ENCODE data around the gene TRPC4.

Gene TRPC4
- 0 reads per million in 2 experiments for total RNA-seq

DNA sequence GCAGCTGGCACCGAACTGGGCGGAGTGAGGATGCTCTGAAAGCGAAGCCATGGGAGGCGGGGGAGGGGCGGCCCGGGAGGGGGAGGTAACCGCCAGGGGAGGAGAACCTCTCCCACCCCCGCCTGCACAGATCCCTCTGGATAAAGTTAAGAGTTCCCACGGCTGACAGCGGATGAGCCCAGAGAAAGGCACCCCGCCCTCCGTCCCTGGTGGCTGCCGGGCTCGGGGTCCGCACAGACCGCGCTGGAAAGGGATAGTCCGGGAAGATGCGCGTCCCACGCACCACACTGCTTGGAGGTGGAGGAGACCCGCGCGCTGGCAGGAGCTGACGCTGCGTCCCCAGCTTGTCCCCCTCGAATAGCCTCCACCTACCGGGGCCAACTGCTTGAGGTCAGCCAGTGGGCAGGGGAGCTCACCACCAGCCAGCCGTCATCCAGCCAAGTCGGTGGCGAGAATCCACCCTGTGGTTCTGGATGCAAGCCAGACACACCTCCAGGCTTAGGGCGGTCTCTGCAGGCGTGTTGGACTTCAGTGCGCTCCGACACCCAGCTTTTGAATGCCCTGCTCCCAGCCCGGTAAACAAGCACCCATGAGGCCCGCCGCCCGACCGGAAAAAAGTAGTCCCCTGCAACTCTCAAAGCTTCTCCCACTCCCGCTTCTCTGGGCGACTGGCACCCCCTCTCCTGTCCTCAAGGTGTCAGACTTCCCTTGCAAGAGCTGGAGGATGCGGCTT lies at the start of gene TRPC4:
Gene TRPC4, minus strand, starts transcription at position 17 of the 733 bp plus-strand sequence. CDS start 86,439 bp downstream, outside the sequence.
- no peak for DNase-seq (ENCODE audit: low read depth)

DNA sequence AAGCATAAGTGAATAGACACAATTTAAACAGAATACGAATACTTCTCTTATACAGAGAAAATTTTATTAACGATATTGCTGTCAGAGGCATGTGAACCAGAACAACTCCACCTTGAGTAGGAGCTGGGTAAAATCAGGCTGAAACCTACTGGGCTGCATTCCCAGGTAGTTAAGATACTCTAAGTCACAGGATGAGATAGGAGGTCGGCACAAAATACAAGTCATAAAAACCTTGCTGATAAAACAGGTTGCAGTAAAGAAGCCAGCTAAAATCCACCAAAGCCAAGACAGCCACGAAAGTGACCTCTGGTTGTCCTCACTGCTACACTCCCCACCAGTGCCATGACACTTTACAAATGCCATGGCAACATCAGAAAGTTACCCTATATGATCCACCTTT lies 49.2 kb upstream of the TRPC4 start:
- no peak for DNase-seq (ENCODE audit: low read depth)

DNA sequence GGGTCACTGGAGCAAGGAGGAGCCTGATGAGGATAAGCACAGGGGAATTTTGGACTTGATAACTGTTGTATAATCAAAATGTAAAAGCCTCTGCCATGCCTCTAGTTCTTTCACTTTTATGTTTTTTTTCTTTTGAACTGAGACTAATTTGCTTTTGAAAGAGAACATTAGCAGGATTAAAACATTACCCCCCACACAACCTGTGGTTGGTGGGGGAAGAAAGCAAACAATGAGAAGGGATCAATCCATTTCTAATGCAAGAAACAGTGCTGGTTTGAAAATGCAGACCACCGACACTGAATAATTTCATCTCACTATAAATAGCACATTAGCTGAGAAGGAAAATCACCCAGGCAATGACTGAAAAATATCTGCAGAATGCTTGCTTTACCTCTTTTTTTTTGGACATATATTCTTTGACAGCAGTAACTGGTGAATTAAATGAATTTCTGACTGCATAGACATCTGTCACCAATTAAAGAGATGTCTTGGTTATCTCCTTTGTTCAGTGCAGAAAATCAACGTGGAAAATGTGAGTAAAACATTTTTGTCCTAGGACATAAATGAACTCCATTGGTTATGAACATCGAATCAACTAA lies 48.6 kb upstream of the TRPC4 start:
- DNase-seq (ENCODE audit: low read depth) = no peak

DNA sequence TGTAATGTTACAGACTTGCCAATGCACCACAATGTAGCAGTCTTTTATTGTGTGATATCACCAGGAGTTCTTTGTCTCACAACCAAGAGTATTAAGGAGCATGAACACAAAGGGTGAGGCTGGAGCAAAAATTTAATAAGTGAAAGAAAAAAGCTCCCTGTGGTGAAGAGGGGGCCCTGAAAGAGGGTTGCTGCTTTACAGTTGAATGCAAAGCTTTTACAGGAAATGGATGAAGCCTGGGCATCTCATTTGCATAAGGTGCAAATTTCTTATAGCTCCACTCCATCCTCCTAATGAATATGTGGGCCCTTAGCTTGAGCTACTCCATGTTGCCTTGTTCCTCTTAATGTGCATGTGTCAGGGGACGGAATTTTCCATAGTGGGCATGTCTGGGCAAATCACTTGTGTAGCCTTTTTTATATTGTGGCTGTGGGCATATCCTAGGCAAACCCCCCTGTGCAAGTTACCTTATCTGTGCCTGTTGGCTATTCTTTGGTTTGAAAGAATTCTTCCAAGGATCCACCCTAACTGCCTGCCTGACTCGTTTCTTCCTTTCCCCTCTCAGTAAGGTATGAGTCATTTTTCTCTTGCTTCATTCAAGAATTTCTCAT lies 45.3 kb upstream of the TRPC4 start:
- no peak for DNase-seq (ENCODE audit: low read depth)

GRCh38 chr13:37910790-37911189 lies 41.2 kb upstream of the TRPC4 start:
- no peak for DNase-seq (ENCODE audit: low read depth)

DNA sequence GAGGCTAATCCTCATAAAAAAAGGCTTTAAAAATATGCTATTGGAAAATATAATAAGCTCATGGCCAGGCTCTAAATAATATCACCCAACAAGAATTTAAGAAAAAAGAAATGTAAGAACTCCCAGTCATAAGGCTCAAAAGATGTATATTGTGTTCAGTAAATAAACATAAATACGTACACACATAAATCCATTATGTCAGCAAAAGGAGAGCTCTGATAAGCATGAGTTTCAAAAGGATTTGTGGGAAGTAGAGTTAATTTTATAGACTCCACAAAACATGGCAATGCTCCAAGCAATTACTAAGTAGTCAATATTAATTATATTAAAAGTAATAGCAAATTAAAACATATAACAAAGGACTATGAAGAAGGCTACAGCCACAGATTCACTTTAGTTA lies 37.3 kb upstream of the TRPC4 start:
- DNase-seq (ENCODE audit: low read depth) = no peak

DNA sequence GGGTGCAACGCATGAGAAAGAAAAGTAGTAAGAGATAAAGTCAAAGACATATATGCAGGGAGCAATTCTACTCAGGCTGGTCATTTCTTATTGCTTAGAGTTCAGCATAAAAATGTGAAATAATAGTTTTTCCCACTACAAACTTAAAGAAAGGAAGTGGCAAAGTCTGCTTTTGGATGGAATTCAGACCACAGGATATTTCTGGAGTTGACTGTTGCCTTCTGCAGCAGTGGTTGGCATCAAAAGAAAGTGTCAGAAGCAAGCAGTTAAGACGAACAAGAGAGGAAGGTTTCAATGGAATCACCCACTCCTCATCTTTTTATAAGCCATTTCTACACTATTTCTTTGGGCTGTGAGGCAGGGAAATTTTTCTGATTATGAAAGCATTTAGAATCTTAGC lies 36.2 kb upstream of the TRPC4 start:
- DNase-seq (ENCODE audit: low read depth) = no peak

- no peak for DNase-seq (ENCODE audit: low read depth)
Observed at GRCh38 chr13:37899753-37900152, 30.2 kb upstream of the TRPC4 start.

DNA sequence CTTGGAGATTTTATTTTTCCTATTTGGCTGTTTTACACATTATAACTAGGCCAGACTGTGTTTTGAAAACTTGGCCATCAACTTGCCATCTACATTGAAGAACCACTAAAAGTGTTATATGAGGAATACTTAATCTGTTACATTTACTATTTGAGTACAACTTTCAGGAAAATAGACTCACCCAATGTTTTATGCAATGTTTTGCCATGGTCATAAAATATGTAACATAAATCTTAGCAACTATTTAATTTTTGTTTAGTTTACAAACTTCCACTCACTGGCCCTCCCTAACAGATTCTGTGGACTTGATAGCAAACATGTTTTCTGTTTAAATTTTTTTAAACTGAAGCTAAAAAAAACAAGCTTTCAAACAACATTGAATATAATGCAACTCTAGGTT lies 23.7 kb upstream of the TRPC4 start:
- DNase-seq (ENCODE audit: low read depth) = no peak

DNA sequence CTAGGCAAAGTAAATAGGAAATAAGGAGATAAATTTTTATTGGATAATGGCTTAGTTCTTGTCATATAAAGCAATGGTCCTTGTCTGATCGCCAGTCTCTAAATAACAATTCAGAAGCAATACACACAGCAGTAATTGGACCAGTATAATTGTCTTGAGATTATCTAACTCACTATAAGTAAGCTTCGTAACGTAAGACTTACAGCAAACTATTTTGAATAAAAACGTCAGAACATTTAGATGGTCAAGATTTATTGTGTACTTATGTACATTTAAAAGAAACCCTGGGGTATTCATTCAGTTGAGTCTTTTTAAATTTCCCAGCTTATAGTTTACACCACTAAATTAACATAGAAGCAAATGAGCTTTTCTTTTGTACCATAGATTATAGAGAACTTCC lies 20.2 kb upstream of the TRPC4 start:
- no peak for DNase-seq (ENCODE audit: low read depth)

DNA sequence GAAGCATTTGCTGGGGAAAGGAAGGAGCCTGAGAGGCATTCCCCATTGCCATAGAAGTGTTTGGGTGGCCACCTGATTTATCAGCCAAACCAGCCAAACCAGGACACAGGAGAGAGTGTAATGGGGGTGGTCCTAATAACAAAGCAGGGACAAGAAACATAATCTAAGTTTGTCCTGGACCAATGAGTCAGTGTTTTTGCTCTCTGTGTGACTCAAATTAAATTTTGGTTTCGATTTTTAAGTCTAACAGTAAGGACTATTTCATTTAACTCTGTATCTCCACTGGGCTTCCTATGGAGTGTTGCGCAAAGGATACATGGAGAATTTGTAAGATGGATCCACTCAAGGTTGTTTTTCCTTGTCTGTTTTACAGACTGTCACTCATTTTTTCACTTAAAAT lies 19.5 kb upstream of the TRPC4 start:
- no peak for DNase-seq (ENCODE audit: low read depth)

DNA sequence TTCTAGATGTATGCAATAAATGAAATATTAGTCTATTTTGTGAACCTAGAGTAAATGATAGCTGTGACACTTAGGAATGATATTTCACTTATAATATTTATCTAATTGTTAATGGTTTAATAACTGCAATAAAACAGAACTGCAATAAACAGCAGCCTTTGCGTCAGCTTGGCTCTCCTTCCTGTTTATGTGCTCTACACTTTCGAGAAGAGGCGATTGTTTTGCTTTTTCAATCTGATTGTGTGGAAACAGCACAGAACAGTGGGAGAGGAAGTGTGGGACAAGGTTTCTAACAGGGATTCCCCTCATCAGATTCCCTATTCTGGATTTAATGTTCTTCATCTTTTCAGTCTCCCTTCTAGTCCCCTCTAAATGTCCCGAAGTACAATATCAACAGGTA lies 17.3 kb upstream of the TRPC4 start:
- DNase-seq (ENCODE audit: low read depth) = no peak

DNA sequence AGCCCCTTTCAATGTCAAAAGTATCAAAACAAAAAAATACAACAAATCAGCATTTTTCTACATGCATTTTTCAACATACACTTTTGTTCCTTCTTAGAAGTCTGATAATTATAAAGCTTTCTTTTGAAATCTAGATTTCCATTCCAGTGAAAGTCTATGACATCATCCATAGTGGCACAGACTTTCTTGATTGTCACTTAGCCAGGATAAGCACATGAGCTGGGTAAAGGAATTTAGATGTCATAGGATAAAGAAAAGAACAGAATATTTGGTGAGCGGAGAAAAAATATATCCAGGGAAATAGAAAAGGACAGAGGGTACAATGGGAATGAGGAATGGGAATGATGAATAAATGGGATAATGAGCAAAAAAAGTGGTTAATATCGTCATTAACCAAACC lies 15.1 kb upstream of the TRPC4 start:
- no peak for DNase-seq (ENCODE audit: low read depth)

GRCh38 chr13:37884026-37884425 lies 14.5 kb upstream of the TRPC4 start:
- no peak for DNase-seq (ENCODE audit: low read depth)

DNA sequence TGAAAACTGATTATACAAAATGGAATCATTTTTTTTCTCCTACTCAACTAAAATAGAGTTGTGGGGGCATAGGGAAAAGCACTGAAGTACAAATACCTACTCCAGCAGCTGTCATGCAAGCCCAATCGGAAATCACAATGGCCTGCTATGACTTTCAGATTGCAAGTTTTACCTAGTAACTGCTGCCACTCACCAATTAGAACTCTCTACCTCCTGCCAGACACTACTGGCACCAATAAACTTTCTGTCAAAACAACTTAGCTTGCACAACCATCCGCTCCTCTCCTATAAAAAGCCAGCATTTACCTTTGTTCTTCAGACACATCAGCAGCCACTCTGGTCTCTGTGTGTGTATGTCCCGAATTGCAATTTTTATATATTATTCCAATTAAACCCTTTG lies 9.3 kb upstream of the TRPC4 start:
- no peak for DNase-seq (ENCODE audit: low read depth)

- DNase-seq (ENCODE audit: low read depth) = no peak
Observed at GRCh38 chr13:37878496-37878895, 8.9 kb upstream of the TRPC4 start.

DNA sequence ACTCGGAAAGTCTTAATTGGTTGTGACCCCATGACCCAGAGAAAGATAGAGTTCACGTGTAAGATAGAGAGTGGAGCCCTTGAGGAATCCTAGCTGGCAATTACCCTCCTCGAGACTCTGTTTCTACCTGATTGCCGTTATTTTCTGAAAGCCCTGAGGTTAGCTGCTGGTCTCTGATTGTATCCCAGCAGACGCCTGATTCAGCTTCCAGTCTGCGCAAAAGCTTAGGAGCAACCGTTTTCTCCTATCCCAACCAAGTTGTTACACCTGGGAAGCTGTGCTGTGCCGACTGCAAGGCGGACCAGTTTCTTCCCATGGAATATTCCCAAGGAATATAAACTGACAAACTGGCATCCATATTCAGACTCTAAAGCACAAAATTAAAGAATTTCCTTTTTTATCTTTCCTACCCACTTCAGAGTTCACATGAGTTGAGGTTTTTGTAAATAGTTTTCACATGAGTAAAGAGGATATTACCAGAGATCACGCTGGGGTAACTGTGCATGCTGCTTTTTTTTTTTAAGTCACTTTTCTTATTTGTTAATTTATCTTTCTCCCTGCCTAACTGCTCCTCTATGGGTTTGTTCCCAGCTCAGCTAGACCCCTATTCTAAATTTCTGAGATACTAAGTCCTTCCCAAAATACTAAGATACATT lies 1.5 kb upstream of the TRPC4 start:
- no peak for DNase-seq (ENCODE audit: low read depth)

DNA sequence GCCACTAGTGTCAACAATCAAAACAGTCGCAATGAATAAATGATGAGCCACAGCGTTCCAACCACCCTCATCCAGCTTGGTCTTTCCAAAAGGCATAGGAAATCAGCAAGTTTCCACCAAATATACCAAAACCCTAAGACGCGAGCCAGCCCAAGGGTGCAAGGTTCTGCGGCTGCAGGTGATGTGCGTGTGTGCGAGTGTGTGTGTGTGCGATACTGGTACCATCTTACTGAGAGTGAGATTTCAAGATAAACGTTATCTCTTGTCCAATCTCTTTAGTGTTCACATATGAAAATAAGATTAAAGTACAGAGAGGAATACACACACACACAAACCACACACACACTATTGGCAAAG lies 895 bp upstream of the TRPC4 start:
- no peak for DNase-seq (ENCODE audit: low read depth)

GRCh38 chr13:37869506-37869755 lies 141 bp downstream of the TRPC4 start:
- DNase-seq (ENCODE audit: low read depth) = no peak

GRCh38 chr13:37868691-37869505 lies 674 bp downstream of the TRPC4 start:
- DNase-seq (ENCODE audit: low read depth) = no peak

GRCh38 chr13:37863708-37864107 lies 5.9 kb downstream of the TRPC4 start:
- no peak for DNase-seq (ENCODE audit: low read depth)

- DNase-seq (ENCODE audit: low read depth) = no peak
Observed at GRCh38 chr13:37835392-37835791, 34.2 kb downstream of the TRPC4 start.

DNA sequence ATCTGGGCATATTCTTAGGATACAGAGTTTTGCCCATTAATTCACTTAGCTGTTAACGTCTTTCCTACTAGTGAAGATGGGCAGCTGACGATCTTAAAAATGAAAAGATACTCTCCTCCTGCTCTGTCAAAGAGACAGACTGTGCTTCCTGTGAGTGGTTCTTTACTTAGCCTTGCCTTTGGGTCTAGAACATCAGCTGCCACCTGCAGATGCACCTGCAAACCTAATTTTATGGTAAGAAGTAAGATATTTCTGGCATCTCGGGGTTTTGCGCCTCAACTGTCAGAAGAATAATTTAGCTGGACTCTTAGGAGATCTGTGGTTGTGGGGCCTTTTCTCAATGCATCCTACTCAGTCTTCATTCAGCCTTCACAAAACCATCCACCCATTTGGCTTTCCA lies 36.2 kb downstream of the TRPC4 start:
- no peak for DNase-seq (ENCODE audit: low read depth)
